HepG2 (cell line): ENCODE measurements around the gene RGS19. TPM values are rescaled to one million over a fixed set of nuclear protein-coding genes. Genes with fewer than 3 reads are reported as not detected.
A peak's percentile ranks its signal among the peaks of the same experiment; 100 is the strongest.

Experiments used
- FOXO4 ChIP-seq: sonication (generic); formaldehyde crosslinking; conservative IDR thresholded peaks from 2 replicates; pipeline ENCODE4 v1.8.1; 2023; ENCODE audit warnings: missing genetic modification reagents
- GATAD2A ChIP-seq: IDR thresholded peaks from 2 replicates; pipeline ENCODE4 v1.6.1; 2016
- HNF1A ChIP-seq, 2 experiments: sonication (generic) in 1 of 2; formaldehyde crosslinking in 1 of 2; IDR thresholded peaks; 2 replicates each; pipeline versions ENCODE4 v1.4.0 to v1.6.1; 2016 to 2020; ENCODE audit warnings: borderline replicate concordance in 1 of 2, low read depth in 1 of 2, mild to moderate bottlenecking in 1 of 2, missing genetic modification reagents in 1 of 2
- NFYB ChIP-seq: sonication (generic); formaldehyde crosslinking; IDR thresholded peaks from 2 replicates; pipeline ENCODE4 v1.4.0; 2020; ENCODE audit warnings: missing genetic modification reagents
- NONO ChIP-seq, 2 experiments: fragments of 450-650 bp in 1 of 2; sonication (generic) in 1 of 2; formaldehyde crosslinking in 1 of 2; IDR thresholded peaks in 1 of 2; conservative IDR thresholded peaks in 1 of 2; 2 replicates each; pipeline versions ENCODE4 v1.6.1 to v1.8.0; 2017 to 2022; ENCODE audit warnings: mild to moderate bottlenecking in 1 of 2, missing genetic modification reagents in 1 of 2, moderate library complexity in 1 of 2
- TAF15 ChIP-seq: fragments of 200-400 bp; formaldehyde crosslinking; IDR thresholded peaks from one replicate; pipeline ENCODE4 v1.6.1; 2018; ENCODE audit warnings: mild to moderate bottlenecking, low read depth, low read length; ENCODE audit not compliant: poor library complexity, severe bottlenecking
- ZBTB26 ChIP-seq: IDR thresholded peaks from 2 replicates; pipeline ENCODE4 v1.6.1; 2016; ENCODE audit warnings: missing compliant biosample characterization, missing genetic modification reagents, borderline replicate concordance
- ZMYM2 ChIP-seq: sonication (generic); formaldehyde crosslinking; IDR thresholded peaks from 2 replicates; pipeline ENCODE4 v1.8.0; 2022; ENCODE audit warnings: mild to moderate bottlenecking, missing genetic modification reagents
- ZNF274 ChIP-seq: sonication (generic); formaldehyde crosslinking; IDR thresholded peaks from 2 replicates; pipeline ENCODE4 v1.5.1; 2020; ENCODE audit warnings: mild to moderate bottlenecking, missing genetic modification reagents
- ZNF432 ChIP-seq: sonication (generic); formaldehyde crosslinking; IDR thresholded peaks from 2 replicates; pipeline ENCODE4 v1.5.0; 2020; ENCODE audit warnings: missing genetic modification reagents, mild to moderate bottlenecking, borderline replicate concordance
- ZNF557 ChIP-seq: sonication (generic); formaldehyde crosslinking; IDR thresholded peaks from 2 replicates; pipeline ENCODE4 v1.4.0; 2020; ENCODE audit warnings: missing genetic modification reagents
- ZNF746 ChIP-seq: sonication (generic); formaldehyde crosslinking; IDR thresholded peaks from 2 replicates; pipeline ENCODE4 v1.8.0; 2022; ENCODE audit warnings: mild to moderate bottlenecking, missing genetic modification reagents
- ZNF773 ChIP-seq: sonication (generic); formaldehyde crosslinking; IDR thresholded peaks from 2 replicates; pipeline ENCODE4 v1.4.0; 2020; ENCODE audit warnings: missing genetic modification reagents, borderline replicate concordance
- ZNF83 ChIP-seq: sonication (generic); formaldehyde crosslinking; IDR thresholded peaks from 2 replicates; pipeline ENCODE4 v1.4.0; 2020; ENCODE audit warnings: missing genetic modification reagents, mild to moderate bottlenecking, borderline replicate concordance
- ZSCAN12 ChIP-seq: sonication (generic); formaldehyde crosslinking; IDR thresholded peaks from 2 replicates; pipeline ENCODE4 v1.9.0; 2021; ENCODE audit warnings: mild to moderate bottlenecking, missing genetic modification reagents
- polyA plus RNA-seq, 8 experiments: library from polyadenylated mRNA; depleted of rRNA in 3 of 8; stranded (reverse) in 7 of 8; unstranded in 1 of 8; fragments of >200 nt; fragmentation: Illumina TruSeq in 4 of 8; extraction: Trizol in 4 of 8; gene quantifications; 2 replicates each; pipeline versions ENCODE4 v1.2.1 to v1.2.3, GENCODE V29; 2011 to 2016; ENCODE audit warnings: low read depth in 4 of 8, missing spikeins in 1 of 8, mixed read lengths in 1 of 8; ENCODE audit not compliant: insufficient read depth in 1 of 8
- total RNA-seq, 5 experiments: library from RNA; depleted of rRNA; stranded (reverse); fragments of >200 nt; fragmentation: Illumina TruSeq; extraction: Trizol; gene quantifications; 2 replicates each; pipeline ENCODE4 v1.2.3, GENCODE V29; 2016; ENCODE audit warnings: low read depth in 1 of 5
- TF ChIP-seq, protein P1 (sequence below): sonication (generic); formaldehyde crosslinking; IDR thresholded peaks from 2 replicates; pipeline ENCODE4 v1.8.0; 2022; ENCODE audit warnings: low read depth, missing genetic modification reagents
- TF ChIP-seq, protein P2 (sequence below): IDR thresholded peaks from 2 replicates; pipeline ENCODE4 v1.6.1; 2012; ENCODE audit warnings: low read length, improper control_type of control experiment

Gene RGS19
- total and polyA plus RNA-seq, 2 of the 13 experiments (the other 11 are each of a cell fraction or from before 2014, with no cell fraction given): 10.7 to 11.9 TPM

DNA sequence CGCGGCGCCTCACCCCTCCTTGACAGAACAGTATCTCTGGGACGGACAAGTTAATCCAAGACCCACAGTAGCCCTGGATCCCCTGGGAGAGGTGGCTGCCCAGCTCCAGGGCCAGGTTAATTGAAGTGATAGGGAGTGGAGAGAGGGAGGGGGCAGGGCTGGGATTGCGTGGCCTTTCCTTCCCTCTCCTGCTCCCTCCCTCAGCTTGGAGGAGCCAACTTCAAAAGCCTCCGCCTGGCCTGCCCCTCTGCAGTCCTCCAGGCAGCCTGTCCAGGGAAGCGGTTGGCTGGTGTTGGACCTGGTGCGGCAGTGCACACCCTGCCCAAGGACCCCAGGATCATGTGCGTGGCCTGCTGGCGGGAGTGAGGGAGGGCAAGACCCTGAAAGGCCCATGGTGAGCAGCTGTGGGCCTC lies 43.4 kb downstream of the RGS19 start, which contains the start of gene C20orf204 (continued):
- TF ChIP-seq ZBTB26 (CRISPR knock-in tag): peak; percentile 71; the same call in 1 of the 2 replicates
- peak; percentile 73; the same call in 1 of the 2 replicates for TF ChIP-seq ZNF83 (CRISPR knock-in tag)
- no peak for TF ChIP-seq ZMYM2
- peak; percentile 31 for TF ChIP-seq ZNF274 (CRISPR knock-in tag)
- no peak for TF ChIP-seq ZNF432
- 0 out of 2 replicates have a peak, but pooled peaks have one; percentile 36 for TF ChIP-seq ZNF557 (CRISPR knock-in tag)
- TF ChIP-seq HNF1A (IDR thresholded peaks at IDR 0.05; ENCODE audit: low read depth): 0 out of 2 replicates have a peak, but pooled peaks have one; percentile 37
- TF ChIP-seq HNF1A (CRISPR knock-in tag; IDR thresholded peaks at IDR 0.05; ENCODE audit: borderline replicate concordance): peak; percentile 74; the same call in 1 of the 2 replicates
- no peak for TF ChIP-seq FOXO4 (CRISPR knock-in tag)
- TF ChIP-seq ZNF773 (CRISPR knock-in tag): peak; percentile 14; the same call in 1 of the 2 replicates
- TF ChIP-seq ZNF746 (CRISPR knock-in tag): peak; percentile 90; the same call in 1 of the 2 replicates
- TF ChIP-seq, protein P1, sequence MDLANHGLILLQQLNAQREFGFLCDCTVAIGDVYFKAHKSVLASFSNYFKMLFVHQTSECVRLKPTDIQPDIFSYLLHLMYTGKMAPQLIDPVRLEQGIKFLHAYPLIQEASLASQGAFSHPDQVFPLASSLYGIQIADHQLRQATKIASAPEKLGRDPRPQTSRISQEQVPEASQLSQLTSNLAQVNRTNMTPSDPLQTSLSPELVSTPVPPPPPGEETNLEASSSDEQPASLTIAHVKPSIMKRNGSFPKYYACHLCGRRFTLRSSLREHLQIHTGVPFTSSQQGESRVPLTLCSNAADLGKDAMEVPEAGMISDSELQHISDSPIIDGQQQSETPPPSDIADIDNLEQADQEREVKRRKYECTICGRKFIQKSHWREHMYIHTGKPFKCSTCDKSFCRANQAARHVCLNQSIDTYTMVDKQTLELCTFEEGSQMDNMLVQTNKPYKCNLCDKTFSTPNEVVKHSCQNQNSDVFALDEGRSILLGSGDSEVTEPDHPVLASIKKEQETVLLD (CRISPR knock-in tag): peak; percentile 83
- 0 out of 2 replicates have a peak, but pooled peaks have one; percentile 37 for TF ChIP-seq NFYB (CRISPR knock-in tag)
- TF ChIP-seq ZSCAN12 (CRISPR knock-in tag): no peak
- peak; percentile 87 for TF ChIP-seq GATAD2A
- TF ChIP-seq, protein P2, sequence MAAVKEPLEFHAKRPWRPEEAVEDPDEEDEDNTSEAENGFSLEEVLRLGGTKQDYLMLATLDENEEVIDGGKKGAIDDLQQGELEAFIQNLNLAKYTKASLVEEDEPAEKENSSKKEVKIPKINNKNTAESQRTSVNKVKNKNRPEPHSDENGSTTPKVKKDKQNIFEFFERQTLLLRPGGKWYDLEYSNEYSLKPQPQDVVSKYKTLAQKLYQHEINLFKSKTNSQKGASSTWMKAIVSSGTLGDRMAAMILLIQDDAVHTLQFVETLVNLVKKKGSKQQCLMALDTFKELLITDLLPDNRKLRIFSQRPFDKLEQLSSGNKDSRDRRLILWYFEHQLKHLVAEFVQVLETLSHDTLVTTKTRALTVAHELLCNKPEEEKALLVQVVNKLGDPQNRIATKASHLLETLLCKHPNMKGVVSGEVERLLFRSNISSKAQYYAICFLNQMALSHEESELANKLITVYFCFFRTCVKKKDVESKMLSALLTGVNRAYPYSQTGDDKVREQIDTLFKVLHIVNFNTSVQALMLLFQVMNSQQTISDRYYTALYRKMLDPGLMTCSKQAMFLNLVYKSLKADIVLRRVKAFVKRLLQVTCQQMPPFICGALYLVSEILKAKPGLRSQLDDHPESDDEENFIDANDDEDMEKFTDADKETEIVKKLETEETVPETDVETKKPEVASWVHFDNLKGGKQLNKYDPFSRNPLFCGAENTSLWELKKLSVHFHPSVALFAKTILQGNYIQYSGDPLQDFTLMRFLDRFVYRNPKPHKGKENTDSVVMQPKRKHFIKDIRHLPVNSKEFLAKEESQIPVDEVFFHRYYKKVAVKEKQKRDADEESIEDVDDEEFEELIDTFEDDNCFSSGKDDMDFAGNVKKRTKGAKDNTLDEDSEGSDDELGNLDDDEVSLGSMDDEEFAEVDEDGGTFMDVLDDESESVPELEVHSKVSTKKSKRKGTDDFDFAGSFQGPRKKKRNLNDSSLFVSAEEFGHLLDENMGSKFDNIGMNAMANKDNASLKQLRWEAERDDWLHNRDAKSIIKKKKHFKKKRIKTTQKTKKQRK: no peak
- TF ChIP-seq NONO (IDR thresholded peaks at IDR 0.05): no peak
- TF ChIP-seq NONO (CRISPR knock-in tag; conservative IDR thresholded peaks at IDR 0.05): peak; percentile 98
- no peak for TF ChIP-seq TAF15
